Left ventricle myocardium inferior (tissue), 1 donor: ENCODE results near the gene RIPOR3. TPM values are rescaled to one million over a fixed set of nuclear protein-coding genes. Genes with fewer than 3 reads are reported as not detected.

Experiments
- DNase-seq: peaks from one replicate; pipeline ENCODE4 v3.0.0-alpha.2; 2020
- H3K27ac ChIP-seq: fragments of 200-600 bp; replicated peaks from 2 replicates; pipeline ENCODE4 v1.8.0; 2021
- H3K27me3 ChIP-seq: fragments of 200-600 bp; 2 replicates; pipeline ENCODE4 v1.8.0; 2021; ENCODE audit warnings: low read depth
- H3K36me3 ChIP-seq: fragments of 200-600 bp; 2 replicates; pipeline ENCODE4 v1.8.0; 2021
- H3K4me1 ChIP-seq: fragments of 200-600 bp; 2 replicates; pipeline ENCODE4 v1.8.0; 2021
- H3K4me3 ChIP-seq: fragments of 200-600 bp; 2 replicates; pipeline ENCODE4 v1.8.0; 2021; ENCODE audit warnings: mild to moderate bottlenecking, moderate library complexity
- H3K9me3 ChIP-seq: fragments of 200-600 bp; replicated peaks from 2 replicates; pipeline ENCODE4 v1.8.0; 2021
- intact Hi-C: fragments of 100-400 bp; cut with micrococcal nuclease; formaldehyde crosslinking; loops from one replicate; pipeline ENCODE4 v1.11.0; 2022
- total RNA-seq: library from RNA; stranded (reverse); fragmentation: NEBNext Ultra II Directional; extraction: Animal tissue kit (Norgen Biotek cat#: 25700); gene quantifications from one replicate; pipeline ENCODE4 v1.2.1, GENCODE V29; 2021
- TF ChIP-seq, protein P1 (sequence below): fragments of 200-600 bp; IDR thresholded peaks from 2 replicates; pipeline ENCODE4 v1.8.0; 2021; ENCODE audit warnings: antibody characterized with exemption, mild to moderate bottlenecking, borderline replicate concordance
- donor health status: DM: no; HTN: yes; CAD: no; lungs with severe emphysema.

Gene RIPOR3
- total RNA-seq, 1 donor from 2014 or later: 6.5 TPM

DNA sequence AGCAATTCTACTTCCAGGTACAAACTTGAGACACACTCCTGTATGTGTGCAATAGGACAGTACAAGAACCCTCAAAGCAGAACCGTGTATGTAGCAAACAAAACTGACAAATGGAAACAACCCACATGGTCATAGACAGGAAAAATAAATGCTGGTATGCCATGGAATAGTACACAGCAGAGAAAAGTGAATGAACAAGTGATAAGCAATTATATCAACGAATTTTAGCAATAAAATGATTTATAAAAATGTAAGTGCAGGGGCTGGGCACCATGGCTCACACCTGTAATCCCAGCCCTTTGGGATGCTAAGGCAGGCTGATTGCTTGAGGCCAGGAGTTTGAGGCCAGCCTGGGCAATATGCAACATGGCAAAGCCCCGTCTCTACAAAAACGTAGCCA, 9.3 kb downstream of the RIPOR3 start:
- TF ChIP-seq, protein P1, sequence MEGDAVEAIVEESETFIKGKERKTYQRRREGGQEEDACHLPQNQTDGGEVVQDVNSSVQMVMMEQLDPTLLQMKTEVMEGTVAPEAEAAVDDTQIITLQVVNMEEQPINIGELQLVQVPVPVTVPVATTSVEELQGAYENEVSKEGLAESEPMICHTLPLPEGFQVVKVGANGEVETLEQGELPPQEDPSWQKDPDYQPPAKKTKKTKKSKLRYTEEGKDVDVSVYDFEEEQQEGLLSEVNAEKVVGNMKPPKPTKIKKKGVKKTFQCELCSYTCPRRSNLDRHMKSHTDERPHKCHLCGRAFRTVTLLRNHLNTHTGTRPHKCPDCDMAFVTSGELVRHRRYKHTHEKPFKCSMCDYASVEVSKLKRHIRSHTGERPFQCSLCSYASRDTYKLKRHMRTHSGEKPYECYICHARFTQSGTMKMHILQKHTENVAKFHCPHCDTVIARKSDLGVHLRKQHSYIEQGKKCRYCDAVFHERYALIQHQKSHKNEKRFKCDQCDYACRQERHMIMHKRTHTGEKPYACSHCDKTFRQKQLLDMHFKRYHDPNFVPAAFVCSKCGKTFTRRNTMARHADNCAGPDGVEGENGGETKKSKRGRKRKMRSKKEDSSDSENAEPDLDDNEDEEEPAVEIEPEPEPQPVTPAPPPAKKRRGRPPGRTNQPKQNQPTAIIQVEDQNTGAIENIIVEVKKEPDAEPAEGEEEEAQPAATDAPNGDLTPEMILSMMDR: no peak
- Histone ChIP-seq H3K4me3 (no peak overlapping the region), H3K36me3 (no peaks in the 10 kb centered on the region), H3K9me3 (no peaks in the 10 kb centered on the region), H3K27me3 (no peaks in the 10 kb centered on the region), H3K4me1 (peaks cover 16% of the 10 kb centered on the region), H3K27ac (no peak overlapping the region)
- intact Hi-C loops: no loop called here
- no peak for DNase-seq

DNA sequence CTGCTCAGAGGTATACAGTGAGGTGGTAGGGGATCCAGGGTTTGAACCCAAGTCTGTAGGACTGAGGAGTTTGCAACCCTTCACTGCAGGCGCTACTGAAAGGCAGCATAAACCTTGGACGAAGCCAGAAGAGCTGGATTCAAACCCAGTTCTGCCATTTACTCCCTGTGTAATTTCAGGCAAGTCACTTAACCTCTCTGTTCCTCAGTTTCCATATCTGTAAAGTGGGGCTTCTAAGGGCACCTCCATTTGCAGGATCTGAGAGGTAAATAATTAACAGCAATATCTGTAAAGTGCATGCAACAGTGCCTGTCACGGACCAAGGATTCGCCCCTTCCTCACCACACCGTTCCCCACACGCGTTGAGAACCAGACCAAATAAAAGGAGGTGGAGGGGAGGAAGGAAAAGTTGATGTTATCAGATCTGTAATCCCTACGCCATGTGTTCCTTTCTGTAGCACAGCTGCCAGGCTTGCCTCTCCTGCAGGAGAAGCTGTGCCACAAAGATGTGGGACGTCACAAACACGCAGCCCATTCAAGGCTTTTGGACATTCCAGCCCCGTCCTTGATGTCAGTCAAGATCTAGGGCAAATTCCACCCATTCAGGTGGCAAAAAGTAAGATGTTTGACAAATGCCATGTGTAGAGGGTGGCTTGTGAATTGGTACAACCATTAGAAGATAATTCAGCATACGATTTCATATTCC, 9.8 kb downstream of the RIPOR3 start:
- TF ChIP-seq, protein P1: no peak
- H3K36me3 ChIP-seq: no peaks in the 10 kb centered on the region
- H3K27me3 ChIP-seq: no peaks in the 10 kb centered on the region
- no peak for DNase-seq
- no peaks in the 10 kb centered on the region for H3K9me3 ChIP-seq
- no peak overlapping the region for H3K4me3 ChIP-seq
- peaks cover 11% of the 10 kb centered on the region for H3K4me1 ChIP-seq
- no peak overlapping the region for H3K27ac ChIP-seq
- intact Hi-C loops: no loop called here

DNA sequence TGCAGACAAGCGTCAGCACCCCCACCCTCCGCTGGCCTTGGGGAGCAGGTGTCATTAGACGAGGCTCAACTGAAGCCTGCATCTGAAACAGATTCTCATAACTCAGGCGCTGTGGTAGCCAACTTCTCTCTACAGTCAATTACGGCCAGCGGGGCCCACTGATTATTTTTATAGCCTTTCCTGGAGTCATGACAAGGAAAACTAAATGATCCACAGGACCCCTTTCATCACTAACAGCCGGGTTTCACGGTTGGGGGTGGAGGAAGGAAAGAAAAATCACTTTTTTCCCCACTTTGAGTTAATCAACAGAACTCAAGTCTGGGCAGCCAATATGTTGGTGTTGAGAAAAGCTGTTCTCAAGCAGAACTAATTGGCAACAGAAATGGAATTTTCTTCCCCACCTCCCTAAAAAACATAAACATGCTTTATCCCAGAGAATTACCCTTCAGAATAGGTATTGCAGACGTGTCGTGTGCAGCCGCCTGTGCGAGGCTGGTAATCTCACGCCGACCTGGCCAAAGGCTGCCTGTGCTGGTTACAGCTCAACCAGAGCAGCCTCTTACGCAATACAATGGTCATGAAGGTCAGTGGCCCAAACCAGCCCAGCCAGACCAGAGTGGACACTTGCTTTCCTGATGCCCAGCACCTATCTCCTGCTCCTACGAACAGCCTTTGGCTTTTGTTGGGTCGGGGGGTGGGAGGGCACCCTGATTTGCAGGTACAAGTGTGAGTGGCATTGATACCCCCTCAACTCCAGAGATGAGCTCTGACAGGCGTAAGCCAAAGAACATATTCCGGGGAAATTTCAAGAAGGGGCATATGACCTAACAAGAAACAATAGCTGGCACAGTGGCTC, 11.0 kb downstream of the RIPOR3 start:
- Histone ChIP-seq H3K4me3 (no peak overlapping the region), H3K27ac (peak overlapping the region; percentile 49), H3K4me1 (peaks cover 16% of the 10 kb centered on the region), H3K27me3 (no peaks in the 10 kb centered on the region), H3K36me3 (no peaks in the 10 kb centered on the region), H3K9me3 (no peaks in the 10 kb centered on the region)
- TF ChIP-seq, protein P1: no peak
- intact Hi-C loops: no loop called here
- DNase-seq: no peak

DNA sequence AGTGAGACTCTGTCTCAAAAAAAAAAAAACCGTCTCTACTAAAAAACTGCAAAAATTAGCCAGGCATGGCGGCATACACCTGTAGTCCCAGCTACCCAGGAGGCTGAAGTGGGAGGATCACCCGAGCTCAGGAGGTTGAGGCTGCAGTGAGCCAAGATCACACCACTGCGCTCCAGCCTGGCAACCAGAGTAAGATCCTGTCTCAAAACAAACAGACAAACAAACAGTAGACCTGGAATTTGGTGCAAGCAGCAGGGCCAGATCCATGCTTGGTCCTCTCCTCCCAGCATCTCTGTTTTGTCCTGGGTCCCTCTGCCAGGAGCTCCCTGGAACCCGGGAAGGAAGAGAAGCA, 11.6 kb downstream of the RIPOR3 start:
- Histone ChIP-seq H3K4me3 (no peak overlapping the region), H3K27me3 (no peaks in the 10 kb centered on the region), H3K4me1 (peaks cover 16% of the 10 kb centered on the region), H3K36me3 (no peaks in the 10 kb centered on the region), H3K27ac (peak overlapping the region; percentile 49), H3K9me3 (no peaks in the 10 kb centered on the region)
- DNase-seq: no peak
- intact Hi-C loops: loop anchor here (10.0 kb wide), 1 partner anchor 65 kb away; no protein-coding TSS in a partner anchor
- TF ChIP-seq, protein P1: no peak

DNA sequence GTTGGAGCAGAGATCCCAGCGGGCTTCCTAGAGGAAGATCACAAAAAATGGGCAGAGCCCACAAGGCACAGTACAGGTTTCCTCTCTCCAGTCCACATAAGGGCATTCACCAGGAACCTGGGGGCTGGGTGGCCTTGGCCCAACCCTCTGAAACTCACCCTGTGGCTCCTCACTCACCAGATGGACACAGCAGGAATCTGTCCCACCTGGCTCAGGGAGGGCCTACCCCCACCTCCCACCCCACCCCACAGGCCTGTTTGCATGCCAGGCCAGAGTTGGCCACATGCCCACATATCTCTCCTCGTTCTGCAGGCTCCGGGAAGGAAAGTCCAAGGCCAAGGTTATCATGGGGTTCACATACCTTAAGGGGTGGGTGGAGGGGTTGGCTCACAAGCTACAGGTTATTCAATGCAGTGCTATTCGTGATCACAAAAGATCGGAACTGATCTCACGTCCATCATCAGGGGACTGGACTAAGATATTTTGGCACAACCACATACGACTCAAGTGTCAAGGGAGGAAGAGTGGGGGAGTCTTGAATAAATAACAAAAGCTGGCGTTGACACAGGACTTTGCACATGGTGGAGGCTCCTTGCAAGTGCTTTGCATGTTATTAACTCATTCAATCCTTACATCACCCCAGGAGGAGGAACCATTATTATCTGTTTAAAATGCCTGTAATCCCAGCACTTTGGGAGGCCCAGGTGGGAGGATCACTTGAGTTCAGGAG, 13.0 kb downstream of the RIPOR3 start:
- Histone ChIP-seq H3K36me3 (no peaks in the 10 kb centered on the region), H3K4me3 (no peak overlapping the region), H3K27ac (peak overlapping the region; percentile 60), H3K9me3 (no peaks in the 10 kb centered on the region), H3K27me3 (no peaks in the 10 kb centered on the region), H3K4me1 (peaks cover 26% of the 10 kb centered on the region)
- intact Hi-C loops: loop anchor here (10.0 kb wide), 1 partner anchor 66 kb away; no protein-coding TSS in a partner anchor
- no peak for DNase-seq
- TF ChIP-seq, protein P1: no peak
